Measurements from ENCODE around the gene ERCC6L2. TPM values are rescaled to one million over a fixed set of nuclear protein-coding genes. Genes with fewer than 3 reads are reported as not detected.

The ERCC6L2 gene
- total RNA-seq, 1 donor from 2014 or later = 21.7 TPM

DNA sequence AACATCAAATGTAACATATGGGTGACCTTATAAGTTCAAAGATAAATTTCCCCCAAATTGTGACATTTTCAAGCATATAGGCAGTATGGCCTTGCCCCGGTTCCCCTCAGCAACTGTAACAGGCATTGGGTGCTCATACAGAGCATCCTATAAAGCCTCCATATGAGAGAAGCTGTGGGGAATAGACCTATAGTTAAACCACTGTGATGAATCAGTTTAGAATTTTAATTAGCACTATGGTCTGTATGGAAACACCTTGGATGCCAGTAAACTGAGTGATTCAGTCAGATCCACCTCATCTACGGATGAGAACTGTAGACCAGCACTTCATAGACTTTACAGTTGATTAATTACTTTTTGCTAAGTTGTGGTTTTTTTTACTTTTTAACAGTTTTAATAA is 79.4 kb downstream of the ERCC6L2 start:
- Histone ChIP-seq H3K36me3 (peaks cover 58% of the 10 kb centered on the region), H3K9me3 (replicated peaks) (peaks cover 15% of the 10 kb centered on the region), H3K4me1 (no peaks in the 10 kb centered on the region), H3K27ac (replicated peaks) (no peak overlapping the region), H3K27me3 (ENCODE audit: low read depth) (no peaks in the 10 kb centered on the region), H3K4me3 (no peak overlapping the region)
- TF ChIP-seq, protein P1, sequence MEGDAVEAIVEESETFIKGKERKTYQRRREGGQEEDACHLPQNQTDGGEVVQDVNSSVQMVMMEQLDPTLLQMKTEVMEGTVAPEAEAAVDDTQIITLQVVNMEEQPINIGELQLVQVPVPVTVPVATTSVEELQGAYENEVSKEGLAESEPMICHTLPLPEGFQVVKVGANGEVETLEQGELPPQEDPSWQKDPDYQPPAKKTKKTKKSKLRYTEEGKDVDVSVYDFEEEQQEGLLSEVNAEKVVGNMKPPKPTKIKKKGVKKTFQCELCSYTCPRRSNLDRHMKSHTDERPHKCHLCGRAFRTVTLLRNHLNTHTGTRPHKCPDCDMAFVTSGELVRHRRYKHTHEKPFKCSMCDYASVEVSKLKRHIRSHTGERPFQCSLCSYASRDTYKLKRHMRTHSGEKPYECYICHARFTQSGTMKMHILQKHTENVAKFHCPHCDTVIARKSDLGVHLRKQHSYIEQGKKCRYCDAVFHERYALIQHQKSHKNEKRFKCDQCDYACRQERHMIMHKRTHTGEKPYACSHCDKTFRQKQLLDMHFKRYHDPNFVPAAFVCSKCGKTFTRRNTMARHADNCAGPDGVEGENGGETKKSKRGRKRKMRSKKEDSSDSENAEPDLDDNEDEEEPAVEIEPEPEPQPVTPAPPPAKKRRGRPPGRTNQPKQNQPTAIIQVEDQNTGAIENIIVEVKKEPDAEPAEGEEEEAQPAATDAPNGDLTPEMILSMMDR (IDR thresholded peaks at IDR 0.05; ENCODE audit: borderline replicate concordance) = no peak
- intact Hi-C loops (cut with micrococcal nuclease) = no loop called here
- no peak for DNase-seq

DNA sequence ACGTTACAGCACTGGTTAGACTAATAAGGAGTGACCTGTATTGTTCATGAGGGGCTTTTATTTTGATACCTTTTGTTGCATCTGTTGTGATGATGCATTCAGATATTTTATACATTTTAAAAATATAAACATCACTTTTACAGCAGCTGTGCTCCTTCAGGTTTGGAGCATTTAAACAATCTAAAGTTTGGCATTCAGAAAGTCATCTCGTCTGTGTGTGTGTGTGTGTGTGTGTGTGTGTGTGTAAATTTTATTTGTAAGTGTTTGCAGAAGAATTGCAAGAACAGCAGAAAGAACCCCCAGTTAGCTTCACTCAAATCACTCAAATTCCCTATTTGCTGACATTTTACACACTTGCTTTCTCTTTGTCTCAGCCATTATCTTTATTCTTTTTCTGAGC is 87.4 kb downstream of the ERCC6L2 start:
- intact Hi-C loops (cut with micrococcal nuclease) = no loop called here
- peaks cover 14% of the 10 kb centered on the region for H3K36me3 ChIP-seq
- H3K4me3 ChIP-seq = no peak overlapping the region
- peaks cover 4% of the 10 kb centered on the region for H3K4me1 ChIP-seq
- no peak overlapping the region for H3K27ac ChIP-seq (replicated peaks)
- H3K27me3 ChIP-seq (ENCODE audit: low read depth) = no peaks in the 10 kb centered on the region
- TF ChIP-seq, protein P1 (IDR thresholded peaks at IDR 0.05; ENCODE audit: borderline replicate concordance) = no peak
- DNase-seq = no peak
- H3K9me3 ChIP-seq (replicated peaks) = peaks cover 2% of the 10 kb centered on the region

DNA sequence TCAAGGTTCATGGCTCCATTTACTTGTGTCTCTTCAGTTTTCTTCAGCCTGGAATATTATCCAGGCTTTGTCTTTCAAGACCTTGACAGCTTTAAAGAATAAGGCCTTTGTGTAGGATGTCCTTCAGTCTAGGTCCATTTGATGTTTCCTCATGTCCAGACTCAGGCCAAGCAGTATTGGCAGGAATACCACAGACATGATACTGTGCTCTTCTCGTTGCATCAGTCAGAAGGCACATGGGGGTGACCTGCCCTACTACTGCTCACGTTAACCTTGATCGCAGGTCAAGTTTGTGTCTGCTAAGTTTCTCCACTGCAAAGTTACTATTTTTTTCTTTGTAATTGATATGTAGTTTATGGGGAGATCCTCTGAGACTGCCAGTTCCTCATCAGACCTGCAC is 88.2 kb downstream of the ERCC6L2 start:
- intact Hi-C loops (cut with micrococcal nuclease) = no loop called here
- no peak for DNase-seq
- Histone ChIP-seq H3K9me3 (replicated peaks) (no peaks in the 10 kb centered on the region), H3K27ac (replicated peaks) (no peak overlapping the region), H3K27me3 (ENCODE audit: low read depth) (no peaks in the 10 kb centered on the region), H3K4me3 (no peak overlapping the region), H3K4me1 (peaks cover 4% of the 10 kb centered on the region), H3K36me3 (peaks cover 13% of the 10 kb centered on the region)
- TF ChIP-seq, protein P1 (IDR thresholded peaks at IDR 0.05; ENCODE audit: borderline replicate concordance) = no peak

DNA sequence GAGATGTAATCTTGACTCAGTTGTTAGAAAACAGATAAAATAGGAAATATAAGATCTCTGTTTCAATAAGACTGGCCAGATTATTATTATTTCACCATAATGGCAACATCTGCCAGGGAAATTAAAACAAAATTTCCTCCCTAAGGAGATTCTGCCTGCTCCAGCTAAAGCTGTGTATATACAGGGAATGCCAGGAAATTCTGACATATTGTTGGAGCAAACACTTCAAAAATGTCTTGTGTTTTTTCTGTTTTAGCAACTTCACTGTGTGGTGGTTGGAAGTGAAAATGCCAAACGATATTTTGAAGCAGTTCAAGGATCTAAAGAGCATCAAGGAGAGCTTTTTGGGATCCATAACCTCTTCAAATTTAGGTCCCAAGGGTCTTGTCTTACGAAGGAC is 90.8 kb downstream of the ERCC6L2 start:
- intact Hi-C loops (cut with micrococcal nuclease) = no loop called here
- Histone ChIP-seq H3K4me3 (no peak overlapping the region), H3K4me1 (peaks cover 12% of the 10 kb centered on the region), H3K36me3 (peaks cover 7% of the 10 kb centered on the region), H3K9me3 (replicated peaks) (no peaks in the 10 kb centered on the region), H3K27ac (replicated peaks) (no peak overlapping the region), H3K27me3 (ENCODE audit: low read depth) (no peaks in the 10 kb centered on the region)
- TF ChIP-seq, protein P1 (IDR thresholded peaks at IDR 0.05; ENCODE audit: borderline replicate concordance) = no peak
- DNase-seq = no peak

DNA sequence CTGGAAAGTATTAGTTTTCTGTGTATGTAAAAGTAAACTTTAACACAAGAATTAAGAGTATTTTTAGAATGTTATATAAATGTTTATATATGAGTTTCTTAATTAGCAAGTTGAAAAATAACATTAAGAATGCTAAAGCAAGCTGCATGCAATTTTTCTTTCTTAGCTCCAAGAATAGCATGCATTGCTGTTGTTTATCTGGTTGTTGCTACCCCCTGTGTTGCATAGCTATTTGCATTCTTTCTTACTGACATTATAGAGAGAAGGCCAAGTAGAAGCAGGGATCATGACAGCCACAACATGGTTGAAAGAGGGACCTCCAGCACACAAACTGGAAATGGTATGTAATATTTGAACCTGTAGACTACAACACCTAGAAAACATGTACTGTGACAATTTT is 94.8 kb downstream of the ERCC6L2 start:
- Histone ChIP-seq H3K27ac (replicated peaks) (peak overlapping the region; percentile 9), H3K4me3 (no peak overlapping the region), H3K9me3 (replicated peaks) (no peaks in the 10 kb centered on the region), H3K27me3 (ENCODE audit: low read depth) (no peaks in the 10 kb centered on the region), H3K4me1 (peaks cover 20% of the 10 kb centered on the region), H3K36me3 (peaks cover 34% of the 10 kb centered on the region)
- intact Hi-C loops (cut with micrococcal nuclease) = no loop called here
- TF ChIP-seq, protein P1 (IDR thresholded peaks at IDR 0.05; ENCODE audit: borderline replicate concordance) = no peak
- DNase-seq = no peak

DNA sequence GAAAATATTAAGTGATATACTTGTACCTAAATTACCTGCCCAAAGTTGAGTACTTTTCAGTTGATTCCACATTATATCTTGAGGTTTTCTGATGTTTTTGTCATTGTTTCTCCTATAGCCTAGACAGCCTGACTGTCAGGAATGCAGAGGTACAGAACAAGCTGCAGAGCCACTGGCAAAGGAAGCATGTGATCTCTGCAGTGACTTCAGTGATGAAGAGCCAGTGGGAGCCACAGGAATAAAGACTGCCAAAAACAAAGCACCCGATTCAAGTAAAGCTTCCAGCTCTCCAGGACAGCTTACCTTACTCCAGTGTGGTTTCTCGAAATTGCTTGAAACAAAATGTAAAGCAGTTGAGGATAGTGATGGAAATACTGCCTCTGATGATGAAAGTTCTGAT is 96.3 kb downstream of the ERCC6L2 start:
- Histone ChIP-seq H3K9me3 (replicated peaks) (no peaks in the 10 kb centered on the region), H3K27me3 (ENCODE audit: low read depth) (no peaks in the 10 kb centered on the region), H3K27ac (replicated peaks) (peak overlapping the region; percentile 6), H3K36me3 (peaks cover 34% of the 10 kb centered on the region), H3K4me1 (peaks cover 16% of the 10 kb centered on the region), H3K4me3 (no peak overlapping the region)
- TF ChIP-seq, protein P1 (IDR thresholded peaks at IDR 0.05; ENCODE audit: borderline replicate concordance) = no peak
- DNase-seq = no peak
- intact Hi-C loops (cut with micrococcal nuclease) = no loop called here

Measured in left ventricle myocardium inferior (tissue), 1 donor.